ENCODE results near the gene RAD9A.

Gene RAD9A

GRCh38 chr11:67428052-67429001 is 36.5 kb downstream of the RAD9A start, which contains the start of gene RPS6KB2:
Gene RPS6KB2, plus strand, starts transcription at chr11:67428494. Its CDS starts 52 bp downstream, at chr11:67428546.
- DNase-seq: peak; percentile 94 to 99 (median 98)

GRCh38 chr11:67429038-67429668 is 37.4 kb downstream of the RAD9A start:
- DNase-seq: no peak

- no peak for DNase-seq
Observed at GRCh38 chr11:67429722-67430121, 37.9 kb downstream of the RAD9A start.

- DNase-seq: no peak
Observed at GRCh38 chr11:67431346-67432249, 39.8 kb downstream of the RAD9A start.

GRCh38 chr11:67432655-67433349 is 41.0 kb downstream of the RAD9A start:
- DNase-seq: no peak

DNA sequence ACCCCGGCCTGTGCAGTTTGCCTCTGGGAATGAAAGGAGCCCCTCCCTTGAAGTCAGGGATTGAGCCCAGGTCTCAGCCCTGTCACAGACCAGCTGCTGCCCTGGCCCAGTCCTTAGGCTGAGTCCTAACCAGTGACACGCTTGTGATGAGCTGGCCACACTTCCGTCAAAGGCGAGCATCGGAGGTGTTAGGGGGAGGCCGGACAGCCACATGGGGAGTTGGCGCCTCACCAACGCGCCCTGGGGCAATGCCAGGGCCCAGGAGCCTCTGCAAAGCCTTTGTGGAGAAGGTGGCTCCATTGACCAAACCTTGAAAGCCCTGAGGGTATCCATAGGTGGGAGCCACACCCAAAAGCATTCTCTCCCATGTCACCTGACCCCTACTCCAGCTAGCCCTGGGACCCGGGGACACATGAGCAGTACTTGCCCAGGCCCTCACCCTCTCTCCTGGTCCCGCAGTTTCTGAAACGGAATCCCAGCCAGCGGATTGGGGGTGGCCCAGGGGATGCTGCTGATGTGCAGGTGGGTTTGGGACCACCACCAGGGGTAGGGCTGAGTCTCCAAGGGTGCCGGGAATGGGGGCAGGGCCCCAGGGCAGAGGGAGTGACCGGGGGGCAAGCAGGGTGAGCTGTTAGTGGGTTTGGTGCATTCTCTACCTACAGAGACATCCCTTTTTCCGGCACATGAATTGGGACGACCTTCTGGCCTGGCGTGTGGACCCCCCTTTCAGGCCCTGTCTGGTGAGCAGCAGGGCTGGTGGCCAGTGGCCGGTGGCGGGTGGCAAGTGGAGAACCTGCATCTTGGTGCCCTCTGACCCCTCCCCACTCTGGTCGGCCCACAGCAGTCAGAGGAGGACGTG is 42.0 kb downstream of the RAD9A start:
- no peak for DNase-seq

DNA sequence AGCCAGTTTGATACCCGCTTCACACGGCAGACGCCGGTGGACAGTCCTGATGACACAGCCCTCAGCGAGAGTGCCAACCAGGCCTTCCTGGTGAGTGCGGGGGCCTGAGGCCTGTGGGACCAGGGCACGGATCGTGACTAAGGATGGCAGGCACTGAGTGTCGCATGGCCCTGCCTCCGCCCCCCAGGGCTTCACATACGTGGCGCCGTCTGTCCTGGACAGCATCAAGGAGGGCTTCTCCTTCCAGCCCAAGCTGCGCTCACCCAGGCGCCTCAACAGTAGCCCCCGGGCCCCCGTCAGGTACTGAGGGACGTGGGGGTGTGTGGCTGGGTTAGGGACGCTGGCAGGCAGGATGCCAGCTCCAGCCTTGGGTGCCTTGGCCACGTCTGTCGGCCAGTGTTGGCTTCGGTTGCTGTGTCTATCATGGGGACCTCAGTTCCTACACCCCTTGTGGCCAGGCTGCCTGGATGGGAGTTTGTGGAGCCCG is 42.7 kb downstream of the RAD9A start:
- DNase-seq: no peak

GRCh38 chr11:67435031-67435726 is 43.4 kb downstream of the RAD9A start:
- DNase-seq: no peak

GRCh38 chr11:67435727-67436458 is 44.1 kb downstream of the RAD9A start:
- DNase-seq: no peak

- DNase-seq: peak in 3 of 4 experiments; percentile 41 to 53 (median 42)
Observed at GRCh38 chr11:67436459-67437081, 44.8 kb downstream of the RAD9A start.

- peak in 3 of 4 experiments; percentile 47 to 87 (median 79) for DNase-seq
Observed at GRCh38 chr11:67437082-67437808, 45.5 kb downstream of the RAD9A start, which contains the start of gene PTPRCAP. Gene PTPRCAP, minus strand, starts transcription at chr11:67437682. Its CDS starts 63 bp downstream, at chr11:67437619.

GRCh38 chr11:67437809-67438157 is 46.0 kb downstream of the RAD9A start:
- no peak for DNase-seq

DNA sequence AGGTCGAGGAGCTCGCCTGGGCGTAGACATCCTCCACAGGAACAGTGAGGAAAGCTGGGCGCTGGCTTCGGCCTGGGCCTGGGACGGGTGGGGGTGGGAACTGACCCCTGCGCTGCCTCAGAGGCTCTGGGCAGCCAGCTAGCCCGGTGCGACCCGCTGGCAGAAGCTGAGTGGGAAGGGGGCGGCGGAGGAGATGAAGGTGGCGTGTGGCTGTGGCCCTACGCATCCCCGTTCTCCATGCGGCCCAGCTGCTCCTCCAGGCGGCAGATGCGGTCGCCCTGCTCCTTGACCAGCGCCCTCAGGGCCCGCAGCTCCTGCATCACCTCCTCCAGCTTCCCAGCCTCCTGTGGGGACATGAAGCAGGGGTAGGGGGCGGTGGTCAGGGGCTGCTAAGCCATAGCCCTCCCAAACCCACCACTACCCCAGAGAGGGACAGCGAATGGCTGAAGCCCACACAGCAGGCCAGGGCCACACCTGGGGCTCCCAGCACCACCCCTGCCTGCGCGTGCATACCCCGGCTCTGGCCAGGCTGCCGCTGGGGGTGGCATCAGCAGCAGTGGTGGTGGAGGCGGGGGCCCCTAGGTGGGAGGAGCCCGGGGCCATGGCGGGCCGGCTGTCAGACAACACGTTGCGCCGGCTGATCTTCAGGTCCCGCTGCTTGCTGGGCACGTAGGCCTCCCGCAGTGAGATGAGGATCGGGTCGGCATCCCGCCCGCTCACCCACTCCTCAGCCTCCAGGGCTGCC is 46.5 kb downstream of the RAD9A start:
- peak; percentile 43 to 63 (median 50) for DNase-seq

- no peak for DNase-seq
Observed at GRCh38 chr11:67439321-67440228, 47.8 kb downstream of the RAD9A start.

DNA sequence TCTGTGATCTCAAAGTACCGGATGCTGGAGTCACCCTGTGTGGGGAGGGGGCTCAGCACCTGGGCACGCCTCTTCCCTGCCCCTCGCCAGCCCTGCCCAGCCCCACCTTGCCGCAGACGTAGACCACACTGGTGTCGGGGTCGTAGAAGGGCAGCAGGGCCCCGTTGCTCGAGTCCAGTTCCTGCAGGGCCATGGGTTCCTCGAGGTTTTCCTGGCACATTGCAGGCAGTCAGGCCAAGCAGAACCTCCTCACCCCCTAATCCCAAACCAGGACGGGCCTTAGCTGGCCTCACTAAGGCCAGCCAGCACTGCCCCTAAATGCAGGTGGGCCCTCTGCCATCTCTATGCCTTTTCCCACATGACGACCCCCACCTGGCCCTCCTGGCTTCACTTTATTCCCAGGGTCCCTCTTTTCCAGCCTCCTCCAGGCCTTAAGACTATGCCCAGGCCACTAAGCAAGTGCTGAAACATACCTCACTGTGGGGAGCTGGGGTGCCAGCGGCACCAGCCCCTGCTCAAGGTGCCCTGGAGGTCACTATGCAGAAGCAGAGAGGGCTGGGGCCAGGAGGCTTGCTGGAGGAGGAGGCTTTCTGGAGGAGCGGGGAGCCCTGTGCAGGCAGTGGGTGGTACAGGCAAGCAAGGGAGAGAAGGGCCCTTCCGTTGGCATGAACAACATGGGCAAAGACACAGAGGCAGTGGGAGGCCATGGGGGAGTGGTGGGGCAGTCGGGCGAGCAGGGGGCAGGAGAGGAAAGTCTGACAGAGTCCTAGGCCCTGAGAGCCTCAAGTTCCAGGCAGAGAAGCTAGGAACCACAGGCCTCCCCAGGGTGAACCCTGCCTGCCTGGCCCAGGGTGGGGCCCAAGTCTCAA is 48.7 kb downstream of the RAD9A start:
- DNase-seq: no peak

Measured in activated CD4-positive, CD25-positive, alpha-beta regulatory T cell (primary cell).